K562 (cell line): Measurements from ENCODE around the gene GRAMD2B. TPM values are rescaled to one million over a fixed set of nuclear protein-coding genes. Genes with fewer than 3 reads are reported as not detected.

Experiments
- ATAC-seq: fragments of 200-7000 bp; cut with Tn5 transposase; 3 replicates; pipeline ENCODE4 v1.9.1; 2020; ENCODE audit warnings: moderate library complexity
- BruUV-seq: library from RNA; stranded (reverse); fragments of 400-500 nt; replicated peaks from 2 replicates; lab custom pipeline; 2021; lab: Mats Ljungman, UMichigan
- CTCF ChIA-PET: fragments of 300-600 bp; formaldehyde crosslinking; extraction: SDS; loops from one replicate; lab custom pipeline; 2021; ENCODE audit warnings: low intra/inter-chr PET ratio; lab: Yijun Ruan, JAX
- POLR2A ChIA-PET: fragments of 300-600, 350-650 bp; sonication (Branson Sonifier 250); formaldehyde crosslinking; extraction: SDS; loops from one replicate; lab custom pipeline; 2021; ENCODE audit warnings: antibody characterized with exemption, inconsistent platforms; lab: Yijun Ruan, JAX
- DNase-seq, 4 experiments: peaks; one replicate each; pipeline versions ENCODE4 v3.0.0 to v3.0.0-alpha.2; 2011 to 2018; ENCODE audit warnings: low spot score in 3 of 4, mixed read lengths in 3 of 4; ENCODE audit errors: extremely low read depth in 1 of 4
- FAIRE-seq: peaks from 2 replicates; lab custom pipeline; 2011; peaks lifted over from hg19 to GRCh38; lab: Jason Lieb, UNC
- H2AFZ ChIP-seq: 2 replicates; pipeline ENCODE4 v1.6.0; 2011; ENCODE audit warnings: low read depth, low read length, control low read depth, inconsistent platforms
- H3K27ac ChIP-seq: fragments of 200-600 bp; 3 replicates; pipeline ENCODE4 v1.8.0; 2011; ENCODE audit warnings: low read depth, mild to moderate bottlenecking, control low read depth, inconsistent platforms, low read length, moderate library complexity, mixed read lengths; ENCODE audit errors: extremely low read depth
- H3K27me3 ChIP-seq, 2 experiments: fragments of 300-600 bp in 1 of 2; 2 replicates in 1 of 2; 3 replicates in 1 of 2; pipeline versions ENCODE4 v1.6.0 to v1.8.0; 2011; ENCODE audit warnings: inconsistent platforms in 2 of 2, low read length in 2 of 2, mild to moderate bottlenecking in 1 of 2, mixed read lengths in 1 of 2, moderate library complexity in 1 of 2; ENCODE audit not compliant: control insufficient read depth in 2 of 2, insufficient read depth in 2 of 2
- H3K36me3 ChIP-seq: fragments of 300-600 bp; 3 replicates; pipeline ENCODE4 v1.8.0; 2011; ENCODE audit warnings: mild to moderate bottlenecking, low read length, inconsistent platforms; ENCODE audit not compliant: control insufficient read depth, insufficient read depth
- H3K4me1 ChIP-seq, 2 experiments: fragments of 200-600 bp in 1 of 2; replicated peaks in 1 of 2; 2 replicates in 1 of 2; 3 replicates in 1 of 2; pipeline versions ENCODE4 v1.5.1 to v1.8.0; 2011; ENCODE audit warnings: inconsistent platforms in 2 of 2, low read length in 2 of 2, mild to moderate bottlenecking in 1 of 2, mixed read lengths in 1 of 2, moderate library complexity in 1 of 2; ENCODE audit not compliant: control insufficient read depth in 2 of 2, insufficient read depth in 2 of 2
- H3K4me2 ChIP-seq: 2 replicates; pipeline ENCODE4 v1.6.1; 2011; ENCODE audit warnings: low read length, control low read depth, inconsistent platforms, mixed read lengths; ENCODE audit not compliant: insufficient read depth
- H3K4me3 ChIP-seq: fragments of 200-600 bp; sonication (generic), shearing (Covaris generic); 2 replicates; pipeline ENCODE4 v1.5.1; 2016; ENCODE audit warnings: control low read depth, inconsistent platforms
- H3K79me2 ChIP-seq: fragments of 200-600 bp; 3 replicates; pipeline ENCODE4 v1.8.0; 2011; ENCODE audit warnings: low read length, inconsistent platforms; ENCODE audit not compliant: control insufficient read depth, insufficient read depth
- H3K9ac ChIP-seq, 2 experiments: 2 replicates each; pipeline versions ENCODE4 v1.6.0 to v1.6.1; 2011; ENCODE audit warnings: low read depth in 2 of 2, low read length in 2 of 2, control low read depth in 1 of 2, inconsistent platforms in 1 of 2, mild to moderate bottlenecking in 1 of 2, mixed read lengths in 1 of 2; ENCODE audit not compliant: insufficient read depth in 1 of 2
- H3K9me1 ChIP-seq: one replicate; pipeline ENCODE4 v1.6.0; 2011; ENCODE audit warnings: inconsistent platforms, mild to moderate bottlenecking, low read length, moderate library complexity; ENCODE audit not compliant: control insufficient read depth, insufficient read depth
- H3K9me3 ChIP-seq: replicated peaks from 2 replicates; pipeline ENCODE4 v1.5.1; 2011; ENCODE audit warnings: low read depth, low read length, inconsistent platforms; ENCODE audit not compliant: control insufficient read depth, insufficient read depth
- H4K20me1 ChIP-seq: replicated peaks from 2 replicates; pipeline ENCODE4 v1.6.1; 2011; ENCODE audit warnings: low read length, inconsistent platforms, mixed read lengths; ENCODE audit not compliant: control insufficient read depth, insufficient read depth
- RBM14 ChIP-seq: fragments of 200-400 bp; formaldehyde crosslinking; IDR thresholded peaks from 2 replicates; pipeline ENCODE4 v1.6.1; 2018; ENCODE audit warnings: low read depth, mild to moderate bottlenecking, low read length, moderate library complexity, borderline replicate concordance; ENCODE audit not compliant: insufficient read depth
- TEAD1 ChIP-seq, 2 experiments: fragments of 450-650 bp in 1 of 2; sonication (generic) in 1 of 2; formaldehyde crosslinking; IDR thresholded peaks; 2 replicates each; pipeline versions ENCODE4 v1.4.0 to v1.8.0; 2020 to 2022; ENCODE audit warnings: mild to moderate bottlenecking in 2 of 2, missing genetic modification reagents in 1 of 2
- TRIM28 ChIP-seq: fragments of 450-650 bp; IDR thresholded peaks from 2 replicates; pipeline ENCODE4 v1.6.1; 2017
- WGBS: fragments of 100-300 bp; shearing (Covaris generic); methylation state at CpG from one replicate; pipeline ENCODE4 v1.1.6; 2016; ENCODE audit warnings: low coverage, mixed read lengths; ENCODE audit not compliant: insufficient coverage; ENCODE audit errors: missing lambda C conversion rate; 5-methylcytosine and 5-hydroxymethylcytosine counted together
- in situ Hi-C: fragments of 300-500 bp; cut with MboI; formaldehyde crosslinking; loops from 4 replicates; pipeline ENCODE4 v1.15.0; 2018; ENCODE audit warnings: inconsistent platforms, mixed read lengths
- intact Hi-C: fragments of 100-400 bp; cut with micrococcal nuclease; formaldehyde crosslinking; loops from 2 replicates; pipeline ENCODE4 v1.14.2; 2022
- polyA plus RNA-seq, 8 experiments: library from polyadenylated mRNA; depleted of rRNA in 4 of 8; stranded (reverse) in 5 of 8; unstranded in 3 of 8; fragments of >200 nt; fragmentation: Nextera tagmentation in 2 of 8; fragmentation: Illumina TruSeq in 1 of 8; extraction: Ambion mirVana in 2 of 8; extraction: Trizol in 1 of 8; gene quantifications; 2 replicates each; pipeline versions ENCODE4 v1.2.1 to v1.2.3, GENCODE V29; 2011 to 2014; ENCODE audit warnings: inconsistent platforms in 1 of 8, missing spikeins in 1 of 8
- total RNA-seq, 7 experiments: library from RNA; depleted of rRNA in 6 of 7; stranded (reverse); fragments of >200 nt in 6 of 7; fragmentation: Illumina TruSeq in 2 of 7; extraction: Trizol in 2 of 7; gene quantifications; 2 replicates each; pipeline versions ENCODE4 v1.2.1 to v1.2.3, GENCODE V29; 2011 to 2021; ENCODE audit warnings: low replicate concordance in 1 of 7

The GRAMD2B gene
- total and polyA plus RNA-seq, 9 of the 15 experiments (the other 6 are each of a cell fraction or from before 2014, with no cell fraction given) = 0.32 to 4.2 (median 1.4) TPM

DNA sequence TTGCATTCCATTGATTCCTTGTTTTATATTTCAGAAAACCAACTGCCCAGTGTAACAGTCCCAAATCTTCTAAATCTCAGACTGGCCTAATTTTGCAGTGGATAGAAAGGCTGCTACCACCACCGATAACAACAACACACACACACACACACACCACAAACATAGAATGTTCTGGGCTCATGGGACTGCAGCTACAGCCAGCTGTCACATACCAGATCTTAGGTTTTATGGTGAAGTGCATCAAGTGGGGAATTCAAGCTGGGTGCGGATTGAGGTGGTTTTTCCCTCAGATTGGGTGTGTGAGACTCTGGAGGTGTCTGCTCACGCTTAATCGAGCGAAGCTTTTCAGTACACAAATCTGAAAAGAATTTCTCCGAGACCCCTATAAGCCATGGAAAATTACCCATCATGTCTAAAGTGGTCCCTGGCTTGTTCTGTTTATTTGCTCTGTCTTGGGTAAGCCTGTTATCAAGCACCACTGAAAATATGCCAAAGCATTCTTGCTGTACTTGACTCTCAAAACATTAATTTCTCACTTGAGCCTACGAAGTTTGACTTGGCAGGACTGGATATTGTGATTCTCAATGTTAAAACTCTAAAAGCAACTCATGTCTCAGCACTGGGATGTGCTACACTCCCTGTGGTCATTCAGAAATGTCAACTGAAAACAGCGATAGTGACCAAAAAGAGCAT lies 100.8 kb downstream of the GRAMD2B start:
- H3K27ac ChIP-seq = peak overlapping the region; percentile 18; the same call in 1 of the 3 replicates
- H3K79me2 ChIP-seq = no peaks in the 10 kb centered on the region
- in situ Hi-C loops = no loop called here
- H3K4me2 ChIP-seq = no peak overlapping the region
- CTCF ChIA-PET = no interaction called here
- H2AFZ ChIP-seq = peak overlapping the region; percentile 67
- H3K9me1 ChIP-seq = no peaks in the 10 kb centered on the region
- no peak overlapping the region for H3K4me3 ChIP-seq
- DNase-seq (no peak), ATAC-seq (no peak), FAIRE-seq (no peak)
- H4K20me1 ChIP-seq = no peaks in the 10 kb centered on the region
- H3K9ac ChIP-seq = no peak overlapping the region
- H3K27me3 ChIP-seq = no peaks in the 10 kb centered on the region
- H3K4me1 ChIP-seq = peaks cover 15 to 25% of the 10 kb centered on the region in 2 experiments
- H3K9me3 ChIP-seq = no peaks in the 10 kb centered on the region
- intact Hi-C loops = no loop called here
- BruUV-seq = no TSS peak
- H3K36me3 ChIP-seq = no peaks in the 10 kb centered on the region; the same call in 2 of the 3 replicates
- TF ChIP-seq RBM14 (no peak), TRIM28 (no peak), TEAD1 (CRISPR knock-in tag; IDR thresholded peaks at IDR 0.05) (no peak)
- TF ChIP-seq, all 486 proteins: peak for 0
- POLR2A ChIA-PET = interaction anchor here (1.2 kb wide), 1 partner anchor 8 kb away, joined by 3 read pairs; no protein-coding TSS in a partner anchor
- WGBS = 58% methylated on average over 8 of the region's 8 CpGs
